ENCODE data around the gene CAMK2N1. TPM values are rescaled to one million over a fixed set of nuclear protein-coding genes. Genes with fewer than 3 reads are reported as not detected.

The CAMK2N1 gene
- total and polyA plus RNA-seq, 2 of the 13 experiments (the other 11 are each of a cell fraction or from before 2014, with no cell fraction given): 38.0 to 38.6 TPM

GRCh38 chr1:20483833-20484518 lies 2.0 kb downstream of the CAMK2N1 start (continued):
- TF ChIP-seq ZUFSP (CRISPR knock-in tag; IDR thresholded peaks at IDR 0.05; ENCODE audit: borderline replicate concordance): no peak
- peak; percentile 70 for TF ChIP-seq ZFX (CRISPR knock-in tag; IDR thresholded peaks at IDR 0.05; ENCODE audit: low read depth)
- 0 out of 2 replicates have a peak, but pooled peaks have one; percentile 22 for TF ChIP-seq ZNF556 (CRISPR knock-in tag; IDR thresholded peaks at IDR 0.05; ENCODE audit: borderline replicate concordance)
- no peak for TF ChIP-seq ELF3 (CRISPR knock-in tag; IDR thresholded peaks at IDR 0.05)
- 0 out of 2 replicates have a peak, but pooled peaks have one; percentile 4 for TF ChIP-seq ZNF326 (CRISPR knock-in tag; IDR thresholded peaks at IDR 0.05; ENCODE audit: borderline replicate concordance)
- TF ChIP-seq ZNF615 (CRISPR knock-in tag; IDR thresholded peaks at IDR 0.05; ENCODE audit: borderline replicate concordance): no peak
- no peak for TF ChIP-seq GLI4 (CRISPR knock-in tag; IDR thresholded peaks at IDR 0.05; ENCODE audit: borderline replicate concordance)
- TF ChIP-seq AHR (CRISPR knock-in tag; IDR thresholded peaks at IDR 0.05): 0 out of 2 replicates have a peak, but pooled peaks have one; percentile 23
- TF ChIP-seq HOMEZ (CRISPR knock-in tag; IDR thresholded peaks at IDR 0.05; ENCODE audit: low read depth): no peak
- TF ChIP-seq ZNF350 (CRISPR knock-in tag; IDR thresholded peaks at IDR 0.05; ENCODE audit: borderline replicate concordance, low read depth): no peak
- TF ChIP-seq GATA4 (IDR thresholded peaks at IDR 0.05; ENCODE audit: borderline replicate concordance, low read depth): no peak
- TF ChIP-seq SNAI1 (CRISPR knock-in tag; IDR thresholded peaks at IDR 0.05; ENCODE audit: borderline replicate concordance): no peak
- TF ChIP-seq HNRNPK (IDR thresholded peaks at IDR 0.05; ENCODE audit: low read depth, low read length, poor library complexity, severe bottlenecking): no peak
- peak; percentile 29; the same call in 1 of the 2 replicates for TF ChIP-seq ZNF768 (CRISPR knock-in tag; IDR thresholded peaks at IDR 0.05)
- TF ChIP-seq, protein P1, sequence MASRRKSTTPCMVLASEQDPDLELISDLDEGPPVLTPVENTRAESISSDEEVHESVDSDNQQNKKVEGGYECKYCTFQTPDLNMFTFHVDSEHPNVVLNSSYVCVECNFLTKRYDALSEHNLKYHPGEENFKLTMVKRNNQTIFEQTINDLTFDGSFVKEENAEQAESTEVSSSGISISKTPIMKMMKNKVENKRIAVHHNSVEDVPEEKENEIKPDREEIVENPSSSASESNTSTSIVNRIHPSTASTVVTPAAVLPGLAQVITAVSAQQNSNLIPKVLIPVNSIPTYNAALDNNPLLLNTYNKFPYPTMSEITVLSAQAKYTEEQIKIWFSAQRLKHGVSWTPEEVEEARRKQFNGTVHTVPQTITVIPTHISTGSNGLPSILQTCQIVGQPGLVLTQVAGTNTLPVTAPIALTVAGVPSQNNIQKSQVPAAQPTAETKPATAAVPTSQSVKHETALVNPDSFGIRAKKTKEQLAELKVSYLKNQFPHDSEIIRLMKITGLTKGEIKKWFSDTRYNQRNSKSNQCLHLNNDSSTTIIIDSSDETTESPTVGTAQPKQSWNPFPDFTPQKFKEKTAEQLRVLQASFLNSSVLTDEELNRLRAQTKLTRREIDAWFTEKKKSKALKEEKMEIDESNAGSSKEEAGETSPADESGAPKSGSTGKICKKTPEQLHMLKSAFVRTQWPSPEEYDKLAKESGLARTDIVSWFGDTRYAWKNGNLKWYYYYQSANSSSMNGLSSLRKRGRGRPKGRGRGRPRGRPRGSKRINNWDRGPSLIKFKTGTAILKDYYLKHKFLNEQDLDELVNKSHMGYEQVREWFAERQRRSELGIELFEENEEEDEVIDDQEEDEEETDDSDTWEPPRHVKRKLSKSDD (CRISPR knock-in tag; IDR thresholded peaks at IDR 0.05; ENCODE audit: low read depth): no peak
- no peak for TF ChIP-seq STAT5B (CRISPR knock-in tag; IDR thresholded peaks at IDR 0.05)
- TF ChIP-seq ZBTB14 (CRISPR knock-in tag; IDR thresholded peaks at IDR 0.05): no peak
